Fibroblast of pulmonary artery (primary cell): ENCODE measurements around the gene JPH2.
"Not testable (repeated sequence)": the region's sequence is repeated elsewhere in the genome, so short reads cannot be mapped to it uniquely, and the experiment has no call there.

ENCODE experiments used
- DNase-seq: peaks from one replicate; pipeline ENCODE4 v3.0.0-alpha.2; 2010; ENCODE audit warnings: low read depth
- H3K4me3 ChIP-seq: replicated peaks from 2 replicates; pipeline ENCODE4 v1.5.1; 2011; ENCODE audit warnings: low read depth, mild to moderate bottlenecking, control low read depth, low read length, moderate library complexity
- CTCF ChIP-seq: IDR thresholded peaks from 2 replicates; pipeline ENCODE4 v1.5.1; 2011; ENCODE audit warnings: mild to moderate bottlenecking, control low read depth, low read length, inconsistent platforms; ENCODE audit errors: missing control alignments

Gene JPH2

GRCh38 chr20:44198872-44199271 is 11.9 kb upstream of the JPH2 start:
- H3K4me3 ChIP-seq = no peak overlapping the region
- DNase-seq = no peak
- no peak for TF ChIP-seq CTCF

- H3K4me3 ChIP-seq = no peak overlapping the region
- peak; percentile 21 for TF ChIP-seq CTCF
- no peak for DNase-seq
Measured at GRCh38 chr20:44196271-44196670, 9.3 kb upstream of the JPH2 start.

- H3K4me3 ChIP-seq = no peak overlapping the region
- no peak for TF ChIP-seq CTCF
- DNase-seq = no peak
Measured at GRCh38 chr20:44195605-44196004, 8.6 kb upstream of the JPH2 start.

GRCh38 chr20:44193801-44194200 is 6.8 kb upstream of the JPH2 start:
- no peak overlapping the region for H3K4me3 ChIP-seq
- DNase-seq = no peak
- TF ChIP-seq CTCF = no peak

- not testable (repeated sequence) for DNase-seq, H3K4me3 ChIP-seq
Measured at GRCh38 chr20:44191640-44192039, 4.7 kb upstream of the JPH2 start.

- peak; percentile 85 for DNase-seq
- H3K4me3 ChIP-seq = not testable (repeated sequence)
- TF ChIP-seq CTCF = peak; percentile 85
Measured at GRCh38 chr20:44190197-44190852, 3.3 kb upstream of the JPH2 start.

GRCh38 chr20:44188752-44189151 is 1.8 kb upstream of the JPH2 start:
- no peak for DNase-seq
- TF ChIP-seq CTCF = no peak
- H3K4me3 ChIP-seq = no peak overlapping the region
